HepG2 (cell line): ENCODE data around the gene CHPF. TPM values are rescaled to one million over a fixed set of nuclear protein-coding genes. Genes with fewer than 3 reads are reported as not detected.

Experiments used
- ATAC-seq: fragments of 200-7000 bp; cut with Tn5 transposase; 3 replicates; pipeline ENCODE4 v1.9.1; 2020; ENCODE audit warnings: mild to moderate bottlenecking, moderate library complexity
- BruUV-seq: library from RNA; stranded (reverse); fragments of 400-500 nt; replicated peaks from 2 replicates; lab custom pipeline; 2021; lab: Mats Ljungman, UMichigan
- CTCF ChIA-PET: fragments of 300-600 bp; formaldehyde crosslinking; extraction: SDS; loops from one replicate; lab custom pipeline; 2021; ENCODE audit warnings: low total read pairs, inconsistent platforms, low intra/inter-chr PET ratio; lab: Yijun Ruan, JAX
- POLR2A ChIA-PET: fragments of 350-600 bp; sonication (Branson Sonifier 250); formaldehyde crosslinking; loops from one replicate; lab custom pipeline; 2020; ENCODE audit warnings: antibody characterized with exemption, inconsistent platforms; lab: Yijun Ruan, JAX
- DNase-seq: peaks from one replicate; pipeline ENCODE4 v3.0.0-alpha.2; 2015; ENCODE audit warnings: low spot score
- FAIRE-seq: peaks from 3 replicates; lab custom pipeline; 2011; peaks lifted over from hg19 to GRCh38; lab: Jason Lieb, UNC
- H2AFZ ChIP-seq: one replicate; pipeline ENCODE4 v1.6.1; 2011; ENCODE audit warnings: low read length, inconsistent platforms
- H3K27ac ChIP-seq: fragments of 300-600 bp; 3 replicates; pipeline ENCODE4 v1.8.0; 2011; ENCODE audit warnings: mixed run types, mild to moderate bottlenecking, mixed read lengths, low read length, inconsistent platforms; ENCODE audit not compliant: insufficient read depth; ENCODE audit errors: extremely low read length
- H3K27me3 ChIP-seq, 2 experiments: fragments of 200-600 bp in 1 of 2; 2 replicates in 1 of 2; 3 replicates in 1 of 2; pipeline versions ENCODE4 v1.6.0 to v1.8.0; 2011; ENCODE audit warnings: low read length in 2 of 2, mild to moderate bottlenecking in 2 of 2, moderate library complexity in 2 of 2, inconsistent platforms in 1 of 2; ENCODE audit not compliant: insufficient read depth in 2 of 2, control insufficient read depth in 1 of 2
- H3K36me3 ChIP-seq, 2 experiments: fragments of 200-600 bp in 1 of 2; replicated peaks in 1 of 2; 2 replicates in 1 of 2; 3 replicates in 1 of 2; pipeline versions ENCODE4 v1.5.1 to v1.8.0; 2011; ENCODE audit warnings: low read length in 2 of 2, inconsistent platforms in 1 of 2; ENCODE audit not compliant: insufficient read depth in 2 of 2, control insufficient read depth in 1 of 2
- H3K4me1 ChIP-seq: 2 replicates; pipeline ENCODE4 v1.5.1; 2012; ENCODE audit warnings: low read length, inconsistent platforms; ENCODE audit not compliant: insufficient read depth
- H3K4me2 ChIP-seq: 2 replicates; pipeline ENCODE4 v1.6.0; 2011; ENCODE audit warnings: low read depth, low read length, inconsistent platforms
- H3K4me3 ChIP-seq, 3 experiments: fragments of 200-600 bp in 1 of 3; sonication (generic), shearing (Covaris generic) in 1 of 3; replicated peaks in 1 of 3; 2 replicates each; pipeline ENCODE4 v1.5.1; 2011 to 2016; ENCODE audit warnings: low read length in 3 of 3, inconsistent platforms in 2 of 3, low read depth in 2 of 3, mild to moderate bottlenecking in 2 of 3, control low read depth in 1 of 3, mixed read lengths in 1 of 3; ENCODE audit not compliant: insufficient read depth in 1 of 3
- H3K79me2 ChIP-seq: one replicate; pipeline ENCODE4 v1.6.1; 2011; ENCODE audit warnings: low read length, inconsistent platforms; ENCODE audit not compliant: insufficient read depth
- H3K9ac ChIP-seq: 2 replicates; pipeline ENCODE4 v1.6.0; 2011; ENCODE audit warnings: mild to moderate bottlenecking, low read depth, low read length, inconsistent platforms; ENCODE audit not compliant: insufficient read depth
- H3K9me3 ChIP-seq: 2 replicates; pipeline ENCODE4 v1.5.1; 2012; ENCODE audit warnings: mild to moderate bottlenecking, low read length
- H4K20me1 ChIP-seq: 2 replicates; pipeline ENCODE4 v1.6.0; 2011; ENCODE audit warnings: inconsistent platforms, mild to moderate bottlenecking, low read length, moderate library complexity; ENCODE audit not compliant: insufficient read depth
- ELF4 ChIP-seq: sonication (generic); formaldehyde crosslinking; IDR thresholded peaks from 2 replicates; pipeline ENCODE4 v1.5.0; 2020; ENCODE audit warnings: missing genetic modification reagents, mild to moderate bottlenecking, moderate library complexity, borderline replicate concordance
- MEIS2 ChIP-seq: sonication (generic); formaldehyde crosslinking; IDR thresholded peaks from 2 replicates; pipeline ENCODE4 v1.9.0; 2021; ENCODE audit warnings: mild to moderate bottlenecking, missing genetic modification reagents
- PAX8 ChIP-seq: sonication (generic); formaldehyde crosslinking; IDR thresholded peaks from 2 replicates; pipeline ENCODE4 v1.8.0; 2022; ENCODE audit warnings: mild to moderate bottlenecking, missing genetic modification reagents, borderline replicate concordance
- POLR2AphosphoS5 ChIP-seq: IDR thresholded peaks from 2 replicates; pipeline ENCODE4 v1.6.1; 2012; ENCODE audit warnings: low read depth, low read length
- RXRA ChIP-seq: sonication (generic); formaldehyde crosslinking; IDR thresholded peaks from 2 replicates; pipeline ENCODE4 v1.5.1; 2020; ENCODE audit warnings: missing genetic modification reagents
- SOX6 ChIP-seq, 2 experiments: fragments of 450-650 bp in 1 of 2; sonication (generic) in 1 of 2; formaldehyde crosslinking in 1 of 2; IDR thresholded peaks; 2 replicates each; pipeline versions ENCODE4 v1.4.0 to v1.6.1; 2017 to 2020; ENCODE audit warnings: antibody characterized with exemption in 1 of 2, mild to moderate bottlenecking in 1 of 2, missing genetic modification reagents in 1 of 2
- TAF1 ChIP-seq: sonication (generic); formaldehyde crosslinking; IDR thresholded peaks from 2 replicates; pipeline ENCODE4 v1.4.0; 2020; ENCODE audit warnings: missing genetic modification reagents
- TBX2 ChIP-seq: sonication (generic); formaldehyde crosslinking; IDR thresholded peaks from 2 replicates; pipeline ENCODE4 v1.5.0; 2020; ENCODE audit warnings: missing genetic modification reagents, mild to moderate bottlenecking, borderline replicate concordance
- ZBTB7B ChIP-seq: sonication (generic); formaldehyde crosslinking; IDR thresholded peaks from 2 replicates; pipeline ENCODE4 v1.4.0; 2020; ENCODE audit warnings: missing genetic modification reagents
- ZFP90 ChIP-seq: sonication (generic); formaldehyde crosslinking; IDR thresholded peaks from 2 replicates; pipeline ENCODE4 v1.8.0; 2022; ENCODE audit warnings: missing genetic modification reagents, mild to moderate bottlenecking, inconsistent platforms, borderline replicate concordance
- ZMYM3 ChIP-seq: sonication (generic); formaldehyde crosslinking; IDR thresholded peaks from 2 replicates; pipeline ENCODE4 v1.5.1; 2020; ENCODE audit warnings: mild to moderate bottlenecking, missing genetic modification reagents
- ZNF333 ChIP-seq: sonication (generic); formaldehyde crosslinking; IDR thresholded peaks from 2 replicates; pipeline ENCODE4 v1.4.0; 2020; ENCODE audit warnings: mild to moderate bottlenecking, missing genetic modification reagents, borderline replicate concordance
- ZNF556 ChIP-seq: sonication (generic); formaldehyde crosslinking; IDR thresholded peaks from 2 replicates; pipeline ENCODE4 v1.4.0; 2020; ENCODE audit warnings: mild to moderate bottlenecking, missing genetic modification reagents, borderline replicate concordance
- ZNF761 ChIP-seq: sonication (generic); formaldehyde crosslinking; conservative IDR thresholded peaks from 2 replicates; pipeline ENCODE4 v1.4.0; 2020; ENCODE audit warnings: mild to moderate bottlenecking, missing genetic modification reagents
- WGBS: methylation state at CpG from one replicate; pipeline ENCODE4 v1.1.6; 2017; ENCODE audit warnings: low lambda C conversion rate; 5-methylcytosine and 5-hydroxymethylcytosine counted together
- in situ Hi-C: cut with HindIII; loops from 2 replicates; pipeline ENCODE4 v1.10.0; 2017; ENCODE audit warnings: low pct_unique_long_range_greater_than_20kb; ENCODE audit not compliant: extremely low pct_ligation_motif_present
- intact Hi-C: fragments of 100-400 bp; cut with micrococcal nuclease; formaldehyde crosslinking; loops from one replicate; pipeline ENCODE4 v1.10.0; 2022; ENCODE audit not compliant: unreplicated experiment
- polyA plus RNA-seq, 8 experiments: library from polyadenylated mRNA; depleted of rRNA in 3 of 8; stranded (reverse) in 7 of 8; unstranded in 1 of 8; fragments of >200 nt; fragmentation: Illumina TruSeq in 4 of 8; extraction: Trizol in 4 of 8; gene quantifications; 2 replicates each; pipeline versions ENCODE4 v1.2.1 to v1.2.3, GENCODE V29; 2011 to 2016; ENCODE audit warnings: low read depth in 4 of 8, missing spikeins in 1 of 8, mixed read lengths in 1 of 8; ENCODE audit not compliant: insufficient read depth in 1 of 8
- total RNA-seq, 5 experiments: library from RNA; depleted of rRNA; stranded (reverse); fragments of >200 nt; fragmentation: Illumina TruSeq; extraction: Trizol; gene quantifications; 2 replicates each; pipeline ENCODE4 v1.2.3, GENCODE V29; 2016; ENCODE audit warnings: low read depth in 1 of 5
- TF ChIP-seq, protein P1 (sequence below), 2 experiments: fragments of 450-650 bp in 1 of 2; sonication (generic) in 1 of 2; formaldehyde crosslinking; IDR thresholded peaks; 2 replicates each; pipeline versions ENCODE4 v1.5.0 to v1.8.0; 2020 to 2022; ENCODE audit warnings: mild to moderate bottlenecking in 1 of 2, missing genetic modification reagents in 1 of 2
- TF ChIP-seq, protein P2 (sequence below): sonication (generic); formaldehyde crosslinking; IDR thresholded peaks from 2 replicates; pipeline ENCODE4 v1.4.0; 2020; ENCODE audit warnings: mild to moderate bottlenecking, missing genetic modification reagents

Gene CHPF
- total and polyA plus RNA-seq, 2 of the 13 experiments (the other 11 are each of a cell fraction or from before 2014, with no cell fraction given) = 79.6 to 111 TPM

DNA sequence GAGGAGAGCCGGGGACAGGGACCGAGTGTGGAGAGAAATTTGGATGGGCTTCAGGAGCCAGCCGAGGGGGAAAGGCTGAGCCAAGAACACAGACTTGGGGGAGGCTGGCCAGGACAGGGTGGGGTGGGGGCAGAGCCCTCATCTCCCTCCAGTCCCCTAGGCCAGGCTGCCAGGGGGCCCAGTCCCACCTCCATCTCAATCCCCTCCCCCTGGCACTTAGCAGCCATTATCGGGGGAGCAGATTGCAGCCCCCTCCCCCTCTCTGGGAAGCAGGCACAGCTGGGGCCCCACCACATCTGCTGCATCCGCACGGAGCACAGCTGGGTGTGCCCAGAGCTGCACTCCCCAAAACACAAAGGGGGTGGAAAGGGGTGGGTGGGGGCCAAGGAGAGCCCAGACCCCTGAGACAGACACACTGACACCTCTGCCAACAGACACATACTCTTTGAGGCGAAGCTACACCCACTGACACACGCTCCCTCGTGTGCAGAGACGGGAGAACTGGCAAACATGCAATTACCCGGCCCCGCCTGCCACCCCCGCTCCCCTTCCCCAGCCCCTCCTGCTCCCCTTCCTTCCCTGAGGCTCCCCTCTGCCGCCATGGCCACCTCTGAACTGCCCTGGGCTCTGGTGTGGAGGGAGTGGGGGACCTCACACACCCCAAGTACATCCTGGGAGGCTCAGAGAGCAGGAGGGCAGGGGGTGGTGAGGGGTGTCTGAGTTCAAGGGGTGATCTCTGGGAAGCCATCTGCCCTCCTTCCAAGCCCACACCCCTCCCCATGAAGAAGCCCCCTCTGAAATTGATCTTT lies 34.4 kb downstream of the CHPF start:
- H3K4me2 ChIP-seq = peak overlapping the region; percentile 96
- ChIA-PET POLR2A (interaction anchor here (0.7 to 7.7 kb wide), 4 partner anchors 10 to 121 kb away, joined by 3 to 94 read pairs (median 8); partner anchors contain the start of genes DNPEP, GMPPA and OBSL1), CTCF (interaction anchor here (1.0 to 1.9 kb wide), 6 partner anchors 15 to 133 kb away, joined by 3 to 26 read pairs (median 8); a partner anchor contains a TSS)
- no TSS peak for BruUV-seq
- DNase-seq = no peak
- in situ Hi-C loops = no loop called here
- H3K9me3 ChIP-seq = no peaks in the 10 kb centered on the region
- H3K79me2 ChIP-seq = no peaks in the 10 kb centered on the region
- ATAC-seq = peak; percentile 31
- H3K9ac ChIP-seq = no peak overlapping the region
- peaks cover 8 to 33% of the 10 kb centered on the region in 2 experiments for H3K27me3 ChIP-seq
- H4K20me1 ChIP-seq = peaks cover 11% of the 10 kb centered on the region; the same call in 1 of the 2 replicates
- intact Hi-C loops = no loop called here
- no peak overlapping the region for H2AFZ ChIP-seq
- H3K4me3 ChIP-seq = peak overlapping the region in 1 of 3 experiments; percentile 70; a peak in 1 of 6 replicates
- peaks cover 32% of the 10 kb centered on the region for H3K4me1 ChIP-seq
- 53% methylated on average over 13 of the region's 14 CpGs for WGBS
- TF ChIP-seq ZNF556 (CRISPR knock-in tag) (no peak), SOX6 (IDR thresholded peaks at IDR 0.05) (no peak), SOX6 (CRISPR knock-in tag; IDR thresholded peaks at IDR 0.05) (0 out of 2 replicates have a peak, but pooled peaks have one; percentile 2), ZFP90 (CRISPR knock-in tag) (no peak), RXRA (0 out of 2 replicates have a peak, but pooled peaks have one; percentile 34), TBX2 (peak; percentile 35; the same call in 1 of the 2 replicates), PAX8 (CRISPR knock-in tag) (0 out of 2 replicates have a peak, but pooled peaks have one; percentile 9)
- no peak overlapping the region for H3K27ac ChIP-seq
- FAIRE-seq = no peak
- peaks cover 10 to 18% of the 10 kb centered on the region in 2 experiments; a peak in 4 of 5 replicates for H3K36me3 ChIP-seq

DNA sequence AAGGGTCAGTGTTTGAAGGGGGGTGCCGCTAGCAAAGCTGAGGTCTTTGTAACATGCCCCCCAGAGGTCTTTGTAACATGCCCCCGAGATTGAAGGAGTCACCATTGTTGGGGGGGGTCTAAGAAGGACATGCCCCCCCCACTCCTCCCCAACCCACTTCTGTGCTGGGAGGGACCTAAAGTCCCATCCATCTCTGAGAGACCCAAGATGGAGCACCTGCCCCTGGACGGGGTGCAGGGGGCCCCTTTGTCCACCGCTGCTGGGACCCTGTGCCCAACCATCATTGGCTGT lies 35.2 kb downstream of the CHPF start:
- intact Hi-C loops (no loop called here), in situ Hi-C loops (no loop called here)
- 94% methylated on average over 4 of the region's 4 CpGs for WGBS
- peaks cover 25% of the 10 kb centered on the region for H3K4me1 ChIP-seq
- POLR2A ChIA-PET = interaction anchor here (7.7 kb wide), 1 partner anchor 9 kb away, joined by 94 read pairs; the partner anchor contains the start of gene GMPPA
- H2AFZ ChIP-seq = no peak overlapping the region
- ATAC-seq = no peak
- no peak overlapping the region for H3K9ac ChIP-seq
- H3K79me2 ChIP-seq = no peaks in the 10 kb centered on the region
- peaks cover 5% of the 10 kb centered on the region; the same call in 1 of the 2 replicates for H4K20me1 ChIP-seq
- CTCF ChIA-PET = no interaction called here
- no peak for DNase-seq
- FAIRE-seq = no peak
- peaks cover 5 to 25% of the 10 kb centered on the region in 2 experiments; a peak in 3 of 5 replicates for H3K27me3 ChIP-seq
- H3K4me2 ChIP-seq = no peak overlapping the region
- no peaks in the 10 kb centered on the region for H3K9me3 ChIP-seq
- BruUV-seq = no TSS peak
- H3K4me3 ChIP-seq = no peak overlapping the region
- H3K27ac ChIP-seq = no peak overlapping the region
- peaks cover 15 to 26% of the 10 kb centered on the region in 2 experiments for H3K36me3 ChIP-seq
- TF ChIP-seq, protein P1, sequence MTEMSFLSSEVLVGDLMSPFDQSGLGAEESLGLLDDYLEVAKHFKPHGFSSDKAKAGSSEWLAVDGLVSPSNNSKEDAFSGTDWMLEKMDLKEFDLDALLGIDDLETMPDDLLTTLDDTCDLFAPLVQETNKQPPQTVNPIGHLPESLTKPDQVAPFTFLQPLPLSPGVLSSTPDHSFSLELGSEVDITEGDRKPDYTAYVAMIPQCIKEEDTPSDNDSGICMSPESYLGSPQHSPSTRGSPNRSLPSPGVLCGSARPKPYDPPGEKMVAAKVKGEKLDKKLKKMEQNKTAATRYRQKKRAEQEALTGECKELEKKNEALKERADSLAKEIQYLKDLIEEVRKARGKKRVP (CRISPR knock-in tag; IDR thresholded peaks at IDR 0.05) = no peak
- TF ChIP-seq ZNF761 = no peak
- no peak for TF ChIP-seq ZBTB7B (CRISPR knock-in tag)
- no peak for TF ChIP-seq MEIS2 (CRISPR knock-in tag)
- no peak for TF ChIP-seq POLR2AphosphoS5
- no peak for TF ChIP-seq TAF1 (CRISPR knock-in tag)
- no peak for TF ChIP-seq ELF4 (CRISPR knock-in tag)
- TF ChIP-seq, protein P2, sequence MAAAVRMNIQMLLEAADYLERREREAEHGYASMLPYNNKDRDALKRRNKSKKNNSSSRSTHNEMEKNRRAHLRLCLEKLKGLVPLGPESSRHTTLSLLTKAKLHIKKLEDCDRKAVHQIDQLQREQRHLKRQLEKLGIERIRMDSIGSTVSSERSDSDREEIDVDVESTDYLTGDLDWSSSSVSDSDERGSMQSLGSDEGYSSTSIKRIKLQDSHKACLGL (CRISPR knock-in tag) = no peak
- no peak for TF ChIP-seq ZMYM3 (CRISPR knock-in tag)
- no peak for TF ChIP-seq ZNF333 (CRISPR knock-in tag)
